IMR-90 (cell line): ENCODE measurements around the gene NAA60.

Source experiments
- BHLHE40 ChIP-seq: fragments of 150-350 bp; IDR thresholded peaks from 2 replicates; pipeline ENCODE4 v1.6.1; 2016; ENCODE audit warnings: mild to moderate bottlenecking, low read depth, low read length
- CEBPB ChIP-seq: IDR thresholded peaks from 2 replicates; pipeline ENCODE4 v1.6.1; 2012; ENCODE audit warnings: low read depth, low read length, improper control_type of control experiment
- CHD1 ChIP-seq: IDR thresholded peaks from 2 replicates; pipeline ENCODE4 v1.6.1; 2012; ENCODE audit warnings: low read depth, low read length, improper control_type of control experiment
- FOS ChIP-seq: fragments of 150-350 bp; IDR thresholded peaks from 2 replicates; pipeline ENCODE4 v1.6.1; 2016; ENCODE audit warnings: low read depth, low read length
- MAFK ChIP-seq: IDR thresholded peaks from 2 replicates; pipeline ENCODE4 v1.6.1; 2012; ENCODE audit warnings: low read depth, low read length, improper control_type of control experiment
- POLR2A ChIP-seq: IDR thresholded peaks from 2 replicates; pipeline ENCODE4 v1.6.1; 2012; ENCODE audit warnings: mild to moderate bottlenecking, low read depth, low read length
- RAD21 ChIP-seq: IDR thresholded peaks from 2 replicates; pipeline ENCODE4 v1.6.1; 2012; ENCODE audit warnings: low read length, improper control_type of control experiment
- RCOR1 ChIP-seq: IDR thresholded peaks from 2 replicates; pipeline ENCODE4 v1.6.1; 2012; ENCODE audit warnings: mild to moderate bottlenecking, low read length, improper control_type of control experiment; ENCODE audit not compliant: insufficient replicate concordance
- RFX5 ChIP-seq: IDR thresholded peaks from 2 replicates; pipeline ENCODE4 v1.8.0; 2012; ENCODE audit warnings: low read depth, mild to moderate bottlenecking, low read length, moderate library complexity
- SMC3 ChIP-seq: fragments of 150-350 bp; IDR thresholded peaks from 2 replicates; pipeline ENCODE4 v1.6.1; 2016; ENCODE audit warnings: low read depth, mild to moderate bottlenecking, antibody characterized with exemption, low read length, moderate library complexity
- TF ChIP-seq, protein P1 (sequence below): conservative IDR thresholded peaks from 2 replicates; pipeline ENCODE4 v1.5.1; 2012; ENCODE audit warnings: mild to moderate bottlenecking, low read depth, low read length, improper control_type of control experiment
- TF ChIP-seq, protein P2 (sequence below): fragments of 150-350 bp; IDR thresholded peaks from 2 replicates; pipeline ENCODE4 v1.6.1; 2017; ENCODE audit warnings: mild to moderate bottlenecking, antibody characterized with exemption, low read length, low read depth

DNA sequence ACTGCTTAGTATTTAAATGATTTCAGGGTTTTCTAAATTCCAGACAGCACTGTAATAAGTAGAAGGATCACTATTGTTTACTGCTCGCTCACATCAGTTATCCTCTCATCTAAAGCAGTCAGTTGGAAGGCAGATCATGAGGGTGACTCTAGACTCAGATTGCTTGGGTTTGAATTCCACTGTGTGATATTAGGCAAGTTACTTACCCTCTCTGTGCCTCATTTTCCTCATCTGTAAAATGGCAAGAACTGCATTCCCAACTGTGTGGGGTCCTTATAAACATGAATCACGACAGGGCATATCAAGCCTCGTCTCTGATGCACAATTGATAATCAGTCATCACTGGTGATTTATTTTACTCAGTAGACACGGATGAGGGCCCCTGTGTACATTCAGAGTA lies 72.4 kb downstream of the NAA60 start:
- TF ChIP-seq, protein P1, sequence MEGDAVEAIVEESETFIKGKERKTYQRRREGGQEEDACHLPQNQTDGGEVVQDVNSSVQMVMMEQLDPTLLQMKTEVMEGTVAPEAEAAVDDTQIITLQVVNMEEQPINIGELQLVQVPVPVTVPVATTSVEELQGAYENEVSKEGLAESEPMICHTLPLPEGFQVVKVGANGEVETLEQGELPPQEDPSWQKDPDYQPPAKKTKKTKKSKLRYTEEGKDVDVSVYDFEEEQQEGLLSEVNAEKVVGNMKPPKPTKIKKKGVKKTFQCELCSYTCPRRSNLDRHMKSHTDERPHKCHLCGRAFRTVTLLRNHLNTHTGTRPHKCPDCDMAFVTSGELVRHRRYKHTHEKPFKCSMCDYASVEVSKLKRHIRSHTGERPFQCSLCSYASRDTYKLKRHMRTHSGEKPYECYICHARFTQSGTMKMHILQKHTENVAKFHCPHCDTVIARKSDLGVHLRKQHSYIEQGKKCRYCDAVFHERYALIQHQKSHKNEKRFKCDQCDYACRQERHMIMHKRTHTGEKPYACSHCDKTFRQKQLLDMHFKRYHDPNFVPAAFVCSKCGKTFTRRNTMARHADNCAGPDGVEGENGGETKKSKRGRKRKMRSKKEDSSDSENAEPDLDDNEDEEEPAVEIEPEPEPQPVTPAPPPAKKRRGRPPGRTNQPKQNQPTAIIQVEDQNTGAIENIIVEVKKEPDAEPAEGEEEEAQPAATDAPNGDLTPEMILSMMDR = no peak
- TF ChIP-seq BHLHE40 = no peak
- no peak for TF ChIP-seq RCOR1
- no peak for TF ChIP-seq CHD1
- no peak for TF ChIP-seq RFX5
- TF ChIP-seq MAFK = no peak
- no peak for TF ChIP-seq POLR2A
- TF ChIP-seq, protein P2, sequence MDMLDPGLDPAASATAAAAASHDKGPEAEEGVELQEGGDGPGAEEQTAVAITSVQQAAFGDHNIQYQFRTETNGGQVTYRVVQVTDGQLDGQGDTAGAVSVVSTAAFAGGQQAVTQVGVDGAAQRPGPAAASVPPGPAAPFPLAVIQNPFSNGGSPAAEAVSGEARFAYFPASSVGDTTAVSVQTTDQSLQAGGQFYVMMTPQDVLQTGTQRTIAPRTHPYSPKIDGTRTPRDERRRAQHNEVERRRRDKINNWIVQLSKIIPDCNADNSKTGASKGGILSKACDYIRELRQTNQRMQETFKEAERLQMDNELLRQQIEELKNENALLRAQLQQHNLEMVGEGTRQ = no peak
- no peak for TF ChIP-seq SMC3
- TF ChIP-seq RAD21 = no peak
- TF ChIP-seq FOS = no peak
- no peak for TF ChIP-seq CEBPB
